ENCODE measurements around the gene KCNQ5.

The KCNQ5 gene

DNA sequence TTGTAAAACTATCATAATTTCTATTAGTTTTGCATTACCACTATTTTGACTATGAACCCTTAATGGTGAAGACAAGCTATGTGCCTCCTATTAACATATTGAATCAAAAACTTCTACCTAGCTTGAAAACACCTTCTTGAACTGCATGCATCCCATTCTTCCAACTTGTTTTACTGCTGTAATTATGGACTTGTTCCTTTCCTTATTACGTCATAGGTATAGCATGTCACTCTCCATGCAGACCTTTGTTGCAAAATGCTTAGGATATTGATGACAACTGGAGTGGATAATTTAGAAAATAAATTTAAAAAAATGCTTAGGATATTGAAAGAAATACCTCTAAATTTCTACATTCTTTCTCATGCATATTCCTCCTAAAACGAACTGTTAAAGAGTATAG is 219.3 kb downstream of the KCNQ5 start:
- H3K79me2 ChIP-seq (ENCODE audit: insufficient read depth, low read length), result peaks cover 64% of the 10 kb centered on the region

DNA sequence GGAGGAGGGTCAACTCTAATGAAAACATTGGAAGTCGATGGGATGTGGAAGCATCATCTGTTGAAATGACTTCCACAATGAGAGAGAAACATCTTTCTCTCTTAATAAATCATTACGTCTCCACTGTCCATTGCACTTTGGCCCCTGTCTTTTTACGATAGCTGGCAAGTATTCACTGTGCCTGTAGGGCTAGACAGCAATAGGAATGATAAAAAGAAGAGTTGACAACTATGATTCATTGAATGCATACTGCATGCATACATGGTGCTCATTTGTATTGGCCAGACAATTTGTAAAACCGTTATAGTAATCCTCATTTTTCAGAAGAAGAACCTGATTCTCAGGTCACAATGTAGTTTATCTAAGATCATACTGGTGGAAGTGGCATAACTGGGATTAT is 220.3 kb downstream of the KCNQ5 start:
- H3K4me2 ChIP-seq (ENCODE audit: low read depth, low read length, poor library complexity, severe bottlenecking), result no peak overlapping the region
- no peaks in the 10 kb centered on the region for H3K9me2 ChIP-seq (replicated peaks; ENCODE audit: insufficient read depth, low read length)
- H3K79me2 ChIP-seq (ENCODE audit: insufficient read depth, low read length), result peaks cover 66% of the 10 kb centered on the region
- no peak overlapping the region for H3K4me3 ChIP-seq (ENCODE audit: insufficient read depth, low read length, poor library complexity, severe bottlenecking)
- H3F3A ChIP-seq (ENCODE audit: insufficient read depth), result no peaks in the 10 kb centered on the region
- H3K9ac ChIP-seq (ENCODE audit: low read length), result no peak overlapping the region
- no peaks in the 10 kb centered on the region for H3K36me3 ChIP-seq (ENCODE audit: low read length)
- no peak overlapping the region for H2AFZ ChIP-seq (ENCODE audit: low read depth, low read length, severe bottlenecking)
- TF ChIP-seq, protein P1, sequence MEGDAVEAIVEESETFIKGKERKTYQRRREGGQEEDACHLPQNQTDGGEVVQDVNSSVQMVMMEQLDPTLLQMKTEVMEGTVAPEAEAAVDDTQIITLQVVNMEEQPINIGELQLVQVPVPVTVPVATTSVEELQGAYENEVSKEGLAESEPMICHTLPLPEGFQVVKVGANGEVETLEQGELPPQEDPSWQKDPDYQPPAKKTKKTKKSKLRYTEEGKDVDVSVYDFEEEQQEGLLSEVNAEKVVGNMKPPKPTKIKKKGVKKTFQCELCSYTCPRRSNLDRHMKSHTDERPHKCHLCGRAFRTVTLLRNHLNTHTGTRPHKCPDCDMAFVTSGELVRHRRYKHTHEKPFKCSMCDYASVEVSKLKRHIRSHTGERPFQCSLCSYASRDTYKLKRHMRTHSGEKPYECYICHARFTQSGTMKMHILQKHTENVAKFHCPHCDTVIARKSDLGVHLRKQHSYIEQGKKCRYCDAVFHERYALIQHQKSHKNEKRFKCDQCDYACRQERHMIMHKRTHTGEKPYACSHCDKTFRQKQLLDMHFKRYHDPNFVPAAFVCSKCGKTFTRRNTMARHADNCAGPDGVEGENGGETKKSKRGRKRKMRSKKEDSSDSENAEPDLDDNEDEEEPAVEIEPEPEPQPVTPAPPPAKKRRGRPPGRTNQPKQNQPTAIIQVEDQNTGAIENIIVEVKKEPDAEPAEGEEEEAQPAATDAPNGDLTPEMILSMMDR (IDR thresholded peaks at IDR 0.05; ENCODE audit: insufficient read depth, low read length, poor library complexity, severe bottlenecking), result no peak
- no peak for TF ChIP-seq EZH2phosphoT487 (conservative IDR thresholded peaks at IDR 0.05; ENCODE audit: low read length)
- H3K27me3 ChIP-seq (ENCODE audit: low read length), result no peaks in the 10 kb centered on the region
- no peak overlapping the region for H3K27ac ChIP-seq (ENCODE audit: low read depth, low read length)
- no peaks in the 10 kb centered on the region for H3K9me3 ChIP-seq (ENCODE audit: insufficient read depth, low read length)
- H4K20me1 ChIP-seq (ENCODE audit: low read depth, low read length), result peaks cover 7% of the 10 kb centered on the region

More for the DNA sequence above, 219.3 kb downstream of the KCNQ5 start:
- Histone ChIP-seq H3K9me2 (replicated peaks; ENCODE audit: insufficient read depth, low read length) (no peaks in the 10 kb centered on the region), H3K9me3 (ENCODE audit: insufficient read depth, low read length) (no peaks in the 10 kb centered on the region), H3F3A (ENCODE audit: insufficient read depth) (no peaks in the 10 kb centered on the region), H3K36me3 (ENCODE audit: low read length) (no peaks in the 10 kb centered on the region), H3K9ac (ENCODE audit: low read length) (no peak overlapping the region), H4K20me1 (ENCODE audit: low read depth, low read length) (peaks cover 7% of the 10 kb centered on the region), H3K27me3 (ENCODE audit: low read length) (no peaks in the 10 kb centered on the region), H2AFZ (ENCODE audit: low read depth, low read length, severe bottlenecking) (no peak overlapping the region), H3K4me3 (ENCODE audit: insufficient read depth, low read length, poor library complexity, severe bottlenecking) (no peak overlapping the region), H3K4me2 (ENCODE audit: low read depth, low read length, poor library complexity, severe bottlenecking) (no peak overlapping the region), H3K27ac (ENCODE audit: low read depth, low read length) (no peak overlapping the region)
- TF ChIP-seq, protein P1 (IDR thresholded peaks at IDR 0.05; ENCODE audit: insufficient read depth, low read length, poor library complexity, severe bottlenecking), result no peak
- TF ChIP-seq EZH2phosphoT487 (conservative IDR thresholded peaks at IDR 0.05; ENCODE audit: low read length), result no peak

DNA sequence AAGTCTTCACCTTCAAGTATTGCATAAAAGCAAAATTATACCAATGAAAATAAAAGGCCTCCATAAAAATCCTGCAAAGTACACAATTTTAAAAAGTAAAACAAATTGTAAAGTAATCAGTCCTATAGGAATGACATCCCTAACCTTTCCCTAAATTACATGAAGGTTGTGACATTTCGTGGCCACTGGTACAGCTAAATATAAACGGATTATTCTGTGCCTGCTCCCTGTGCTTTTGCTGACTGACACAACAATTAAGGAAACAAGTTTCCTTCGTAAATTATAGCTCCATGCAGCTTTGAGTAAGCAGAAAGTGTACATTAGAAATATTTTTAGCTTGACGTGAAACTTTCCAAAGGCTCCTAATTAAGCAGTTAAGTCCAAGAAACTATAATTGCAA is 222.8 kb downstream of the KCNQ5 start:
- TF ChIP-seq EZH2phosphoT487 (conservative IDR thresholded peaks at IDR 0.05; ENCODE audit: low read length), result no peak
- TF ChIP-seq, protein P1 (IDR thresholded peaks at IDR 0.05; ENCODE audit: insufficient read depth, low read length, poor library complexity, severe bottlenecking), result no peak
- H3F3A ChIP-seq (ENCODE audit: insufficient read depth), result no peaks in the 10 kb centered on the region
- H3K9me3 ChIP-seq (ENCODE audit: insufficient read depth, low read length), result no peaks in the 10 kb centered on the region
- H3K79me2 ChIP-seq (ENCODE audit: insufficient read depth, low read length), result peaks cover 56% of the 10 kb centered on the region
- no peak overlapping the region for H3K9ac ChIP-seq (ENCODE audit: low read length)
- H3K27ac ChIP-seq (ENCODE audit: low read depth, low read length), result no peak overlapping the region
- no peak overlapping the region for H3K4me2 ChIP-seq (ENCODE audit: low read depth, low read length, poor library complexity, severe bottlenecking)
- peaks cover 7% of the 10 kb centered on the region for H4K20me1 ChIP-seq (ENCODE audit: low read depth, low read length)
- no peaks in the 10 kb centered on the region for H3K9me2 ChIP-seq (replicated peaks; ENCODE audit: insufficient read depth, low read length)
- H3K4me3 ChIP-seq (ENCODE audit: insufficient read depth, low read length, poor library complexity, severe bottlenecking), result no peak overlapping the region
- no peaks in the 10 kb centered on the region for H3K36me3 ChIP-seq (ENCODE audit: low read length)
- H2AFZ ChIP-seq (ENCODE audit: low read depth, low read length, severe bottlenecking), result no peak overlapping the region
- no peaks in the 10 kb centered on the region for H3K27me3 ChIP-seq (ENCODE audit: low read length)

Data from SU-DHL-6 (cell line).